HEK293T (cell line): ENCODE measurements around the gene CTDSPL.

ENCODE experiments used
- FOXK2 ChIP-seq: fragments of 450-650 bp; IDR thresholded peaks from 2 replicates; pipeline ENCODE4 v1.6.1; 2016; ENCODE audit warnings: mild to moderate bottlenecking
- FOXM1 ChIP-seq: fragments of 450-650 bp; IDR thresholded peaks from 2 replicates; pipeline ENCODE4 v1.6.1; 2017; ENCODE audit warnings: mild to moderate bottlenecking, borderline replicate concordance
- HDGF ChIP-seq: fragments of 450-650 bp; IDR thresholded peaks from 2 replicates; pipeline ENCODE4 v1.6.1; 2017; ENCODE audit warnings: antibody characterized with exemption, borderline replicate concordance
- NFRKB ChIP-seq: fragments of 450-650 bp; IDR thresholded peaks from 2 replicates; pipeline ENCODE4 v1.6.1; 2016; ENCODE audit warnings: mild to moderate bottlenecking, moderate library complexity
- SP1 ChIP-seq: fragments of 450-650 bp; IDR thresholded peaks from 2 replicates; pipeline ENCODE4 v1.6.1; 2017

GRCh38 chr3:38000965-38001455 is 139.3 kb downstream of the CTDSPL start:
- TF ChIP-seq FOXM1: no peak
- TF ChIP-seq HDGF: no peak
- no peak for TF ChIP-seq NFRKB
- no peak for TF ChIP-seq FOXK2
- no peak for TF ChIP-seq SP1
